CD14-positive monocyte (primary cell): ENCODE measurements around the gene ZCCHC2. TPM values are rescaled to one million over a fixed set of nuclear protein-coding genes. Genes with fewer than 3 reads are reported as not detected.

Source experiments
- DNase-seq, 3 donors: peaks; one replicate each; pipeline ENCODE4 v3.0.0-alpha.2; 2011 to 2022
- H2AFZ ChIP-seq: 2 replicates; pipeline ENCODE4 v1.6.0; 2012; ENCODE audit warnings: mild to moderate bottlenecking, low read depth, low read length, inconsistent platforms; ENCODE audit not compliant: insufficient read depth, poor library complexity, severe bottlenecking
- H3K27ac ChIP-seq, 2 donors: 1 replicate in 1 of 2; 2 replicates in 1 of 2; pipeline ENCODE4 v1.5.1; 2012 to 2013; ENCODE audit warnings: low read length in 2 of 2, control low read depth in 1 of 2, inconsistent platforms in 1 of 2, low read depth in 1 of 2, mild to moderate bottlenecking in 1 of 2
- H3K27me3 ChIP-seq, 2 donors: one replicate each; pipeline versions ENCODE4 v1.6.0 to v1.6.1; 2011 to 2013; ENCODE audit warnings: low read length in 2 of 2; ENCODE audit not compliant: control insufficient read depth in 2 of 2, insufficient read depth in 2 of 2
- H3K36me3 ChIP-seq, 2 donors: replicated peaks in 1 of 2; 1 replicate in 1 of 2; 2 replicates in 1 of 2; pipeline versions ENCODE4 v1.5.1 to v1.6.1; 2012 to 2013; ENCODE audit warnings: low read length in 2 of 2, control low read depth in 1 of 2, inconsistent platforms in 1 of 2, mild to moderate bottlenecking in 1 of 2; ENCODE audit not compliant: insufficient read depth in 2 of 2, control insufficient read depth in 1 of 2
- H3K4me1 ChIP-seq, 2 donors: 1 replicate in 1 of 2; 2 replicates in 1 of 2; pipeline versions ENCODE4 v1.5.1 to v1.6.1; 2012 to 2013; ENCODE audit warnings: low read length in 2 of 2, control low read depth in 1 of 2, inconsistent platforms in 1 of 2, mild to moderate bottlenecking in 1 of 2, moderate library complexity in 1 of 2; ENCODE audit not compliant: insufficient read depth in 2 of 2, control insufficient read depth in 1 of 2
- H3K4me2 ChIP-seq: replicated peaks from 2 replicates; pipeline ENCODE3; 2012; ENCODE audit warnings: low read length, moderate library complexity, mild to moderate bottlenecking; ENCODE audit not compliant: poor library complexity, severe bottlenecking; ENCODE audit errors: extremely low read depth
- H3K4me3 ChIP-seq, 3 experiments: fragments of 200-600 bp in 1 of 3; sonication (generic) in 1 of 3; replicated peaks in 1 of 3; 1 replicate in 2 of 3; 2 replicates in 1 of 3; pipeline ENCODE4 v1.5.1; 2011 to 2013; ENCODE audit warnings: low read length in 3 of 3, mild to moderate bottlenecking in 3 of 3, control low read depth in 2 of 3, low read depth in 2 of 3, inconsistent platforms in 1 of 3, moderate library complexity in 1 of 3
- H3K79me2 ChIP-seq: 2 replicates; pipeline ENCODE4 v1.6.0; 2012; ENCODE audit warnings: mild to moderate bottlenecking, control low read depth, inconsistent platforms, low read length, moderate library complexity; ENCODE audit not compliant: insufficient read depth
- H3K9ac ChIP-seq: 2 replicates; pipeline ENCODE4 v1.6.0; 2017; ENCODE audit warnings: low read length, mild to moderate bottlenecking; ENCODE audit not compliant: insufficient read depth, poor library complexity, severe bottlenecking
- H3K9me3 ChIP-seq, 2 donors: replicated peaks in 1 of 2; 1 replicate in 1 of 2; 2 replicates in 1 of 2; pipeline versions ENCODE4 v1.5.1 to v1.6.1; 2012 to 2013; ENCODE audit warnings: low read length in 2 of 2, control low read depth in 1 of 2; ENCODE audit not compliant: control insufficient read depth in 1 of 2, insufficient read depth in 1 of 2
- H4K20me1 ChIP-seq: 2 replicates; pipeline ENCODE4 v1.6.0; 2012; ENCODE audit warnings: mild to moderate bottlenecking, low read length, control low read depth, moderate library complexity; ENCODE audit not compliant: insufficient read depth
- H3K27ac Mint-ChIP-seq, 7 donors: one replicate each; pipeline ENCODE4 v1.8.0; 2020; ENCODE audit warnings: mild to moderate bottlenecking in 7 of 7, mixed read lengths in 7 of 7, moderate library complexity in 6 of 7, inconsistent platforms in 2 of 7
- H3K27me3 Mint-ChIP-seq, 3 donors: one replicate each; pipeline ENCODE4 v1.8.0; 2021 to 2022; ENCODE audit warnings: low read depth in 3 of 3, mild to moderate bottlenecking in 3 of 3, mixed read lengths in 3 of 3, moderate library complexity in 3 of 3, inconsistent platforms in 1 of 3
- H3K36me3 Mint-ChIP-seq, 2 donors: one replicate each; pipeline ENCODE4 v1.8.0; 2020; ENCODE audit warnings: mixed read lengths in 2 of 2, inconsistent platforms in 1 of 2, mild to moderate bottlenecking in 1 of 2
- H3K4me1 Mint-ChIP-seq: one replicate; pipeline ENCODE4 v1.8.0; 2020; ENCODE audit warnings: mild to moderate bottlenecking, mixed read lengths
- H3K4me3 Mint-ChIP-seq, 2 donors: one replicate each; pipeline ENCODE4 v1.8.0; 2020; ENCODE audit warnings: mild to moderate bottlenecking in 2 of 2, mixed read lengths in 2 of 2, moderate library complexity in 1 of 2
- H3K9me3 Mint-ChIP-seq, 7 donors: one replicate each; pipeline ENCODE4 v1.8.0; 2020 to 2022; ENCODE audit warnings: mixed read lengths in 7 of 7, mild to moderate bottlenecking in 6 of 7, moderate library complexity in 6 of 7, inconsistent platforms in 2 of 7
- WGBS: methylation state at CpG from one replicate; pipeline ENCODE4 v1.1.5; 2013; ENCODE audit warnings: missing lambda C conversion rate; ENCODE audit not compliant: insufficient coverage; 5-methylcytosine and 5-hydroxymethylcytosine counted together
- intact Hi-C, 2 donors: fragments of 100-400 bp; cut with micrococcal nuclease; formaldehyde crosslinking; loops; one replicate each; pipeline versions ENCODE4 v1.15.0 to v1.15.1; 2023
- polyA plus RNA-seq, 3 donors: library from polyadenylated mRNA; depleted of rRNA in 1 of 3; unstranded in 2 of 3; stranded (reverse) in 1 of 3; fragments of 300-500 nt in 2 of 3; fragments of >200 nt in 1 of 3; fragmentation: Illumina TruSeq in 2 of 3; gene quantifications; 1 replicate in 2 of 3; 2 replicates in 1 of 3; pipeline ENCODE4 v1.2.3, GENCODE V29; 2012 to 2021
- TF ChIP-seq, protein P1 (sequence below): fragments of 200-600 bp; IDR thresholded peaks from one replicate; pipeline ENCODE4 v1.8.0; 2022; ENCODE audit warnings: antibody characterized with exemption, mild to moderate bottlenecking

ZCCHC2 gene
- polyA plus RNA-seq, 3 donors = 0.59 to 24.9 (median 0.71) TPM

DNA sequence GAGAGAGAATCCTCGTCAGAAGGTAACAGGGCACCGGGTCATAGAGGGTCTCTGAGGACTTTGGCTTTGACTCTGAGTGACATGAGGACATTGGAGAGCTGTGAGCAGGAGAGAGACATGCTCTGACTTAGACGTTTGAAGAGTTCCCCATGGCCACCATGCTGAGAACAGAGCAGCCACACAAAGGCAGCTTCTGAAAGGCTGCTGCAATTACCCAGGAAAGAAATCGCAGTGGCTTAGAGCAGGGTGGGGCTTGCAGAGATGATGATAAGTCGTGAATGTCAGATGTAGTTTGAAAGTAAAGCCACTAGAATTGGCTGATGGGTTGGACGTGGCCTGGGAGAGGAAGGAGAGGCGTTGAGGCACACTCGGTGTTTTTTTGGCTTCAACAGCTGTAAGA, 79.0 kb downstream of the ZCCHC2 start:
- Mint-ChIP-seq H3K27ac (peak overlapping the region in 1 of 7 donors; percentile 51), H3K27me3 (peaks cover 26 to 33% (median 29%) of the 10 kb centered on the region in 3 donors), H3K36me3 (no peaks in the 10 kb centered on the region), H3K9me3 (peaks cover 0 to 9% (median 3%) of the 10 kb centered on the region in 7 donors), H3K4me3 (no peak overlapping the region), H3K4me1 (peaks cover 6% of the 10 kb centered on the region)
- Histone ChIP-seq H3K4me2 (no peak overlapping the region), H3K4me3 (no peak overlapping the region), H2AFZ (no peak overlapping the region), H3K27me3 (peaks cover 7 to 31% of the 10 kb centered on the region in 2 donors), H3K9ac (no peak overlapping the region), H3K27ac (no peak overlapping the region), H4K20me1 (no peaks in the 10 kb centered on the region), H3K9me3 (peaks cover 0 to 3% of the 10 kb centered on the region in 2 donors), H3K79me2 (no peaks in the 10 kb centered on the region), H3K4me1 (peaks cover 2% of the 10 kb centered on the region in 2 donors), H3K36me3 (no peaks in the 10 kb centered on the region)
- no peak for DNase-seq
- 92% methylated on average over 8 of the region's 8 CpGs for WGBS
- intact Hi-C loops = no loop called here
- TF ChIP-seq, protein P1, sequence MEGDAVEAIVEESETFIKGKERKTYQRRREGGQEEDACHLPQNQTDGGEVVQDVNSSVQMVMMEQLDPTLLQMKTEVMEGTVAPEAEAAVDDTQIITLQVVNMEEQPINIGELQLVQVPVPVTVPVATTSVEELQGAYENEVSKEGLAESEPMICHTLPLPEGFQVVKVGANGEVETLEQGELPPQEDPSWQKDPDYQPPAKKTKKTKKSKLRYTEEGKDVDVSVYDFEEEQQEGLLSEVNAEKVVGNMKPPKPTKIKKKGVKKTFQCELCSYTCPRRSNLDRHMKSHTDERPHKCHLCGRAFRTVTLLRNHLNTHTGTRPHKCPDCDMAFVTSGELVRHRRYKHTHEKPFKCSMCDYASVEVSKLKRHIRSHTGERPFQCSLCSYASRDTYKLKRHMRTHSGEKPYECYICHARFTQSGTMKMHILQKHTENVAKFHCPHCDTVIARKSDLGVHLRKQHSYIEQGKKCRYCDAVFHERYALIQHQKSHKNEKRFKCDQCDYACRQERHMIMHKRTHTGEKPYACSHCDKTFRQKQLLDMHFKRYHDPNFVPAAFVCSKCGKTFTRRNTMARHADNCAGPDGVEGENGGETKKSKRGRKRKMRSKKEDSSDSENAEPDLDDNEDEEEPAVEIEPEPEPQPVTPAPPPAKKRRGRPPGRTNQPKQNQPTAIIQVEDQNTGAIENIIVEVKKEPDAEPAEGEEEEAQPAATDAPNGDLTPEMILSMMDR = no peak

DNA sequence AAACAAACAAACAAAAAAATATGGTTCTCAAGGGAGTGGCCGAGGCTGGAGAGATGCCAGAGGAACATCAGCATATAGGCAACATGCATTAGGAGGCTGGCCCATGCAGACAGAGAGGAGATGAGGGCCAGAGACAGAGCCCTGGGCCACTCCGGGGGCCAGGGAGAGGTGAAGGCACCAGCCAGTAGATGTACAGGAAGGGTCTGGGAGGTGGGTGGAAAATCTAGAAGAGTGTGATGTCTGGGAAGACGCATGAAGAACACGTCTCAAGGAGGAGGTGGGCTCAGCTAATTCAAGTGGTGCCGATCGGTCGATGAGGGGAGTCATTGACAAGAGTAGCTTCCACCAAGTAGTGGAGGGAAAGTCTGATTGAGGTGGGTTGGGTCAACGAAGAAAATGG, 79.9 kb downstream of the ZCCHC2 start:
- no peaks in the 10 kb centered on the region for H3K9me3 ChIP-seq
- H2AFZ ChIP-seq = no peak overlapping the region
- 98% methylated on average over 8 of the region's 8 CpGs for WGBS
- Mint-ChIP-seq H3K4me3 (no peak overlapping the region), H3K27ac (peak overlapping the region in 1 of 7 donors; percentile 12), H3K36me3 (no peaks in the 10 kb centered on the region), H3K4me1 (no peaks in the 10 kb centered on the region), H3K9me3 (peaks cover 0 to 4% (median 2%) of the 10 kb centered on the region in 7 donors), H3K27me3 (peaks cover 18 to 27% (median 21%) of the 10 kb centered on the region in 3 donors)
- H3K4me2 ChIP-seq = no peak overlapping the region
- no peak for DNase-seq
- H3K4me1 ChIP-seq = no peaks in the 10 kb centered on the region
- TF ChIP-seq, protein P1 = no peak
- H3K27ac ChIP-seq = no peak overlapping the region
- H4K20me1 ChIP-seq = no peaks in the 10 kb centered on the region
- intact Hi-C loops = no loop called here
- peaks cover 0 to 22% of the 10 kb centered on the region in 2 donors for H3K27me3 ChIP-seq
- no peaks in the 10 kb centered on the region for H3K36me3 ChIP-seq
- H3K4me3 ChIP-seq = no peak overlapping the region
- no peak overlapping the region for H3K9ac ChIP-seq
- H3K79me2 ChIP-seq = no peaks in the 10 kb centered on the region
